GM18520 (cell line): ENCODE measurements around the gene GPM6B.

Experiments used
- ATAC-seq: cut with Tn5 transposase; IDR thresholded peaks from one replicate; pipeline ENCODE4 v1.9.1; 2021; ENCODE audit not compliant: unreplicated experiment

GPM6B gene

GRCh38 chrX:13825178-13825762 lies 8.4 kb upstream of the GPM6B start:
- ATAC-seq, result no peak

- no peak for ATAC-seq
These were observed 7.9 kb upstream of the GPM6B start for GRCh38 chrX:13824746-13825145.

GRCh38 chrX:13821738-13822137 lies 4.8 kb upstream of the GPM6B start:
- ATAC-seq, result no peak

GRCh38 chrX:13816176-13816575 lies 717 bp downstream of the GPM6B start:
- no peak for ATAC-seq

- ATAC-seq, result no peak
These were observed 1.2 kb downstream of the GPM6B start for GRCh38 chrX:13815664-13816063.

GRCh38 chrX:13808865-13809264 lies 8.0 kb downstream of the GPM6B start:
- ATAC-seq, result no peak

DNA sequence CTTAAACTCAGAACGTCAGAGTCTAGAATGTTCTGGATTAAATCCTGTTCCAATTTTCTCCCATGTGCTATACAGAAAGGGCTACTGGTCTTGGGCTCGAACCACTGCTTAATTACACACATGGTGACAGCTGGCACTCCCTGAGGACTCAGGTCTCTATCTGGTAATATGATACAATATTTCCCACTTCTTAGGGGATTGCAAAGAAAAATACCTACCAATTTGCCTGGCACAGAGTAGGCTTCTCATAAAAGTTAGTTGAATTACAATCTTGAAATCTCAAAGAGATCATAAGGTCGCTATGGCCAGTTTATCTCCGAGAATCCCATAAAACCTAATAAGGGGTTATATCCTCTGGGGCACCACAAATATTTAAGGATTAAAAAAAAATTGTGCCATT lies 8.6 kb downstream of the GPM6B start:
- no peak for ATAC-seq

GRCh38 chrX:13805241-13805640 lies 11.7 kb downstream of the GPM6B start:
- no peak for ATAC-seq

GRCh38 chrX:13803116-13803515 lies 13.8 kb downstream of the GPM6B start:
- no peak for ATAC-seq

DNA sequence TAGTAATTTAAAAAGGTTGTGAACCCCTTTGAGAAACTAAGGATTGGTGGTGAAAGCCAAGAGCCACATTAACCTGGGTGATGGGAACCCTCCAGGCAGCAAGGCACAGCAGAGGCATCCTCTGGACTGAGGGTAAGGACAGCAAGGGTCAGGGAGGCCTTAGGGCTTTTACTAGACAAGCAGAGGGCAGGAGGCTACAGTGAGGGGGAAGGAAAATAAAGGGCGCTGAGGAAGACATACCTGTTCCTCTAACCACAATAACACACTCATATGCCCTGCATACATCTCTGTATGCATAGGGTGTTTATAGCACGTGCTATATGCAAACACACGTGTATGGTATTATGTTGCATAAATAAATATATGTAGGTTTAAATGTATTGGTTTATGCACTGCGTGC lies 18.7 kb downstream of the GPM6B start:
- ATAC-seq, result no peak

GRCh38 chrX:13797512-13797911 lies 19.4 kb downstream of the GPM6B start:
- no peak for ATAC-seq

- no peak for ATAC-seq
These were observed 22.5 kb downstream of the GPM6B start for GRCh38 chrX:13794417-13794816.

DNA sequence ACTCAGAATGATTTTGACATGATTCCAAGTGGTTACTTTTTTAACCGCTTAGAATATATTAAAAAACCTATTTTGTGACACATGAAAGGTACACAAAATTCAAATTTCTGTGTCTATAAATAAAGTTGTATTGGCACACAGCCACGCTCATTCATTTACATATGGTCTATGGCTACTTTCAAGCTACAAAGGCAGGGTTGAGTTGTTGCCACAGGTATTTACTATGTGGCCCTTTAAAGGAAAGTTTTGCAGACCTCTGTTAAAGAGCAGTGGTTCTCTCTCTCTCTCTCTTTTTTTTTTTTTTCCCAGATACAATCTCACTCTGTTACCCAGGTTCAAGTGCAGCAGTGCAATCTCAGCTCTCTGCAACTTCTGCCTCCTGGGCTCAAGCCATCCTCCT lies 23.0 kb downstream of the GPM6B start:
- ATAC-seq, result no peak

GRCh38 chrX:13791559-13791958 lies 25.3 kb downstream of the GPM6B start:
- ATAC-seq, result no peak

- no peak for ATAC-seq
These were observed 25.7 kb downstream of the GPM6B start for GRCh38 chrX:13791145-13791544.

GRCh38 chrX:13790206-13791131 lies 26.4 kb downstream of the GPM6B start:
- no peak for ATAC-seq

- no peak for ATAC-seq
These were observed 30.8 kb downstream of the GPM6B start for GRCh38 chrX:13786048-13786447.

DNA sequence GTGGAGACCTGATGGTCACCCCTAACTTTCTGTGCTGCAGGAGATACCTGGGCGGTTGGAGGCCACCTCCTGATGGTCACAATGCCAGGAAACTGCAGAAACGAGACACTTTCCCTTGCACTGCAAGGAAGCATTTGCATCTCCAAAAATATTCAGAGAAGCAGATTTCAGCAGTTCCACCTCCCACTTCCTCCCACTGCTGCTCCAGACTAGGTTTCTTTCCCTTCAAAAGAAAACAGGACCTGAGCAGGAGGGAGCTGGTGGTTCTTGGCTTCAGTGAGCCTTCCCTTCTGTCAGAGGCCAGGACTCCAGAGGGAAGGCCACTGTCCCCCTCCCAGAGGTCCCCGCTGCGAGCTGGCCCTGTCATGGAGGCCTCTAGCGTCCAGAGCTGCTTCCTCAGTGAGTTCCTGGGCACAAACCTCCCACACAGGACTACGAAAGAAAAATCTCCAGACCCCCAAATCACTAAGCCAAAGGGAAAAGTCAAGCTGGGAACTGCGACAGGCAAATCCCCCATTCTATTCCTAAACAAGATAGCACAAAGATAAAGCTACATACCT lies 35.9 kb downstream of the GPM6B start:
- ATAC-seq, result no peak

- no peak for ATAC-seq
These were observed 38.0 kb downstream of the GPM6B start for GRCh38 chrX:13778916-13779315.

DNA sequence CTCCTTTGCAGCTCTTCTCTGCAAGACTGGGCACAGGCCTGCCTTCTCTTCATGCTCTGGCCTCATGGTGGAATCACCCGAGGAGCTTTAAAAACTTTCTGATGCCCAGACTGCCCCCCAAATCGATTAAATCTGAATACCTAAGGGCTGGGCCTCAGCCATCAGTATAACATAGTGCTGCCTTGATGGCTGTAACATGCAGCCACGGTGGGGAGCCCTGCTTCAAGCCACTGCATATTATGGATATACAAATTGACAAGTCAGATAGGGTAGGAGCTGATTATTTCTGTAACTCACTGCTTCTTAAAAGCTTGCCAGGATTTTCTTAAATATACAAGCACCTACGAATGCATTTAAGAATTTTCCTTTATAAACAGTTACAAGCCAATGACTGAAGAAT lies 40.5 kb downstream of the GPM6B start:
- no peak for ATAC-seq

DNA sequence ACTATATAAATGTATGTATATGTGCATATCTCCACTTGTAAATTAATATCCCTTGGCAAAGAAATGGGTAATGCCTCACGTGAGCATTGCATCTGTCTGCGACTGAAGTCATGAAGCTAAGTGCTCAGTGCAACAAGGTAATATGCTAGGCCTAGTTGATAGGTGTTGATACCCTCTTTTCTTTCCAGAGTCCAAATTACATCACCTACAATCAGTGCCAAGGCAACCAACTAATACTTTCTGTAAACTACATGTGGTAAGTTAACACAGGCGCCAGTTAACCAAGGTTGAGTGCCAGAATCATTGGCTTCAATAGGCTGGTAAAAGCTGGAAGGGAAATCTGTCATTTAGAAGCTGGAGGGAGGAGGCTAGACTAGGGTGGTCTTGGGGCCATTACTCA lies 41.1 kb downstream of the GPM6B start:
- no peak for ATAC-seq

GRCh38 chrX:13774696-13775095 lies 42.2 kb downstream of the GPM6B start:
- no peak for ATAC-seq
